CD4-positive, alpha-beta T cell (primary cell): ENCODE measurements around the gene CARD10. TPM values are rescaled to one million over a fixed set of nuclear protein-coding genes. Genes with fewer than 3 reads are reported as not detected.
"Not testable (repeated sequence)": the region's sequence is repeated elsewhere in the genome, so short reads cannot be mapped to it uniquely, and the experiment has no call there.

Source experiments
- ATAC-seq: fragments of 200-7000 bp; cut with Tn5 transposase; one replicate; pipeline ENCODE4 v1.10.0; 2022; ENCODE audit warnings: mild to moderate bottlenecking; ENCODE audit not compliant: poor library complexity
- CTCF ChIA-PET: fragments of 350-600 bp; sonication (Branson Sonifier 250); formaldehyde crosslinking; loops from one replicate; lab custom pipeline; 2021; ENCODE audit warnings: antibody characterized with exemption, inconsistent platforms; lab: Charles Lee
- POLR2A ChIA-PET: fragments of 350-600 bp; sonication (Branson Sonifier 250); formaldehyde crosslinking; loops from one replicate; lab custom pipeline; 2021; ENCODE audit warnings: antibody characterized with exemption, inconsistent platforms; lab: Charles Lee
- DNase-seq, 14 experiments: peaks; one replicate each; pipeline ENCODE4 v3.0.0-alpha.2; 2013 to 2020; ENCODE audit warnings: mixed read lengths in 2 of 14
- H3K27ac ChIP-seq, 2 donors: one replicate each; pipeline versions ENCODE4 v1.5.1 to v1.7.0; 2013; ENCODE audit warnings: low read length in 2 of 2, low read depth in 1 of 2, mild to moderate bottlenecking in 1 of 2
- H3K27me3 ChIP-seq, 2 experiments: 1 replicate in 1 of 2; 2 replicates in 1 of 2; pipeline versions ENCODE4 v1.6.1 to v1.7.0; 2013; ENCODE audit warnings: low read length in 2 of 2, control low read depth in 1 of 2, mild to moderate bottlenecking in 1 of 2, moderate library complexity in 1 of 2; ENCODE audit not compliant: insufficient read depth in 2 of 2, control insufficient read depth in 1 of 2
- H3K36me3 ChIP-seq: one replicate; pipeline ENCODE4 v1.6.1; 2013; ENCODE audit warnings: low read length, control low read depth; ENCODE audit not compliant: insufficient read depth
- H3K4me1 ChIP-seq: one replicate; pipeline ENCODE4 v1.6.1; 2013; ENCODE audit warnings: low read length, control low read depth; ENCODE audit not compliant: insufficient read depth
- H3K4me3 ChIP-seq: one replicate; pipeline ENCODE4 v1.5.1; 2013; ENCODE audit warnings: mild to moderate bottlenecking, low read length, moderate library complexity
- H3K9me3 ChIP-seq, 2 experiments: 1 replicate in 1 of 2; 2 replicates in 1 of 2; pipeline versions ENCODE4 v1.6.1 to v1.7.0; 2013; ENCODE audit warnings: low read length in 2 of 2, mild to moderate bottlenecking in 2 of 2, control low read depth in 1 of 2, moderate library complexity in 1 of 2; ENCODE audit not compliant: control insufficient read depth in 1 of 2, insufficient read depth in 1 of 2
- H3K27ac Mint-ChIP-seq: one replicate; pipeline ENCODE4 v1.8.0; 2020; ENCODE audit warnings: mixed read lengths
- H3K27me3 Mint-ChIP-seq: one replicate; pipeline ENCODE4 v1.8.0; 2021; ENCODE audit warnings: mixed read lengths
- H3K36me3 Mint-ChIP-seq: one replicate; pipeline ENCODE4 v1.8.0; 2021; ENCODE audit warnings: low read depth, mixed read lengths
- H3K4me1 Mint-ChIP-seq: one replicate; pipeline ENCODE4 v1.8.0; 2021; ENCODE audit warnings: low read depth, mixed read lengths
- H3K4me3 Mint-ChIP-seq: one replicate; pipeline ENCODE4 v1.8.0; 2020; ENCODE audit warnings: mild to moderate bottlenecking, mixed read lengths
- H3K9me3 Mint-ChIP-seq: one replicate; pipeline ENCODE4 v1.8.0; 2020; ENCODE audit warnings: mixed read lengths
- intact Hi-C, 2 experiments: fragments of 100-400 bp; cut with DNase I in 1 of 2; cut with micrococcal nuclease in 1 of 2; formaldehyde crosslinking; loops; one replicate each; pipeline versions ENCODE4 v1.15.1 to v1.9.0; 2023 to 2025; cut with DNase I, micrococcal nuclease
- total RNA-seq, 174 experiments: library from RNA in 2 of 174; stranded (reverse) in 2 of 174; gene quantifications; one replicate each; pipeline ENCODE4 v1.2.3 and lab custom pipeline; 2021 to 2026
- TF ChIP-seq, protein P1 (sequence below): fragments of 200-600 bp; IDR thresholded peaks from one replicate; pipeline ENCODE4 v1.8.0; 2022; ENCODE audit warnings: antibody characterized with exemption, mild to moderate bottlenecking

Gene CARD10
- total RNA-seq, 2 experiments from 2014 or later, result 0.20 to 0.63 TPM

DNA sequence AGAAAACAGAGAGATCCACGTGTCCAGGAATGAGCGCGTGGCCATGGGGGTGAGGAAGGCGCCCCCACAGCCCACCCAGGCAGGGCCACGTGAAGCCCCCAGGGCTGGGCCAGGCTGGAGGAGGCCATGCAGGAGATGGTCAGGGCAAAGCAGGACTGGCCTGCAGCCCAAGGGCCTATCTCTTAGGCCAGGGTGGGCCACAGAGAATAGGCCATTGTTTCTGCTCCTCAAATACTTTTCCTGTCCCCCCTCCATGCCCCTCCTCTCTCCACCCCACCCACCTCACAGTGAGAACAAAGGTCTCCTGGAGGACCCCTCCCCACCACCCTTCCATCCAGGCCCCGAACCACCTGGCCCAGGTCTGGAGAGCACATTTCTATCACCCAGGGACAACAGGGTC lies 32.8 kb upstream of the CARD10 start:
- Mint-ChIP-seq H3K9me3 (no peaks in the 10 kb centered on the region), H3K4me3 (no peak overlapping the region), H3K4me1 (peaks cover 5% of the 10 kb centered on the region), H3K27me3 (peaks cover 26% of the 10 kb centered on the region), H3K27ac (no peak overlapping the region), H3K36me3 (no peaks in the 10 kb centered on the region)
- Histone ChIP-seq H3K9me3 (no peaks in the 10 kb centered on the region), H3K27me3 (peaks cover 0 to 3% of the 10 kb centered on the region in 2 experiments), H3K4me1 (no peaks in the 10 kb centered on the region), H3K36me3 (no peaks in the 10 kb centered on the region), H3K4me3 (no peak overlapping the region), H3K27ac (no peak overlapping the region)
- DNase-seq, result no peak
- CTCF ChIA-PET, result no interaction called here
- TF ChIP-seq, protein P1, sequence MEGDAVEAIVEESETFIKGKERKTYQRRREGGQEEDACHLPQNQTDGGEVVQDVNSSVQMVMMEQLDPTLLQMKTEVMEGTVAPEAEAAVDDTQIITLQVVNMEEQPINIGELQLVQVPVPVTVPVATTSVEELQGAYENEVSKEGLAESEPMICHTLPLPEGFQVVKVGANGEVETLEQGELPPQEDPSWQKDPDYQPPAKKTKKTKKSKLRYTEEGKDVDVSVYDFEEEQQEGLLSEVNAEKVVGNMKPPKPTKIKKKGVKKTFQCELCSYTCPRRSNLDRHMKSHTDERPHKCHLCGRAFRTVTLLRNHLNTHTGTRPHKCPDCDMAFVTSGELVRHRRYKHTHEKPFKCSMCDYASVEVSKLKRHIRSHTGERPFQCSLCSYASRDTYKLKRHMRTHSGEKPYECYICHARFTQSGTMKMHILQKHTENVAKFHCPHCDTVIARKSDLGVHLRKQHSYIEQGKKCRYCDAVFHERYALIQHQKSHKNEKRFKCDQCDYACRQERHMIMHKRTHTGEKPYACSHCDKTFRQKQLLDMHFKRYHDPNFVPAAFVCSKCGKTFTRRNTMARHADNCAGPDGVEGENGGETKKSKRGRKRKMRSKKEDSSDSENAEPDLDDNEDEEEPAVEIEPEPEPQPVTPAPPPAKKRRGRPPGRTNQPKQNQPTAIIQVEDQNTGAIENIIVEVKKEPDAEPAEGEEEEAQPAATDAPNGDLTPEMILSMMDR, result no peak
- ATAC-seq, result no peak
- intact Hi-C loops, result no loop called here
- POLR2A ChIA-PET, result no interaction called here

DNA sequence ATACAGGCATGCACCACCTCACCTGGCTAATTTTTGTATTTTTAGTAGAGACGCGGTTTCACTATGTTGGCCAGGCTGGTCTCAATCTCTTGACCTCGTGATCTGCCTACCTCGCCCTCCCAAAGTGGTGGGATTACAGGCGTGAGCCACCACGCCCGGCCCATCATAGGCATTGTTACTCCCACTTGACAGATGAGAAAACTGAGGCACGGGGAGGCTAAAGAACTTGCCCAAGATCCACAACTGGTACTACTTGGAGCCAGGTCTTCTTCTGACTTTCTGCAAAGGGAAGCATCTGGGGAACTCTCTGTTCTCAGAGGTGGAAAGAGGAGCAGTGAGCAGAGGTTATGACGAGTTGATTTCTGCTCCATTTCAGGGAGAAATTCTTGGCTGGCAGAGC lies 31.7 kb upstream of the CARD10 start:
- POLR2A ChIA-PET, H3K4me3 Mint-ChIP-seq, H3K4me3 ChIP-seq, H3K4me1 ChIP-seq, intact Hi-C loops, CTCF ChIA-PET, DNase-seq, H3K27ac ChIP-seq, H3K4me1 Mint-ChIP-seq, ATAC-seq, H3K27ac Mint-ChIP-seq, H3K36me3 Mint-ChIP-seq, H3K27me3 ChIP-seq, H3K9me3 ChIP-seq, H3K9me3 Mint-ChIP-seq, H3K36me3 ChIP-seq: not testable (repeated sequence)
- peaks cover 18% of the 10 kb centered on the region for H3K27me3 Mint-ChIP-seq

GRCh38 chr22:37549704-37550059 lies 30.5 kb upstream of the CARD10 start:
- CTCF ChIA-PET, result interaction anchor here (0.6 to 1.2 kb wide), 3 partner anchors 11 to 17 kb away, joined by 3 to 4 read pairs (median 4); no protein-coding TSS in a partner anchor
- ATAC-seq (no peak), DNase-seq (no peak)
- intact Hi-C loops, result no loop called here
- Histone ChIP-seq H3K27me3 (no peaks in the 10 kb centered on the region), H3K36me3 (no peaks in the 10 kb centered on the region), H3K9me3 (no peaks in the 10 kb centered on the region), H3K27ac (no peak overlapping the region), H3K4me3 (no peak overlapping the region), H3K4me1 (peaks cover 17% of the 10 kb centered on the region)
- H3K4me3 Mint-ChIP-seq, result no peak overlapping the region
- TF ChIP-seq, protein P1, result no peak
- H3K36me3 Mint-ChIP-seq, result no peaks in the 10 kb centered on the region
- peaks cover 6% of the 10 kb centered on the region for H3K4me1 Mint-ChIP-seq
- H3K9me3 Mint-ChIP-seq, result no peaks in the 10 kb centered on the region
- peaks cover 21% of the 10 kb centered on the region for H3K27me3 Mint-ChIP-seq
- POLR2A ChIA-PET, result interaction anchor here (0.5 kb wide), 1 partner anchor 17 kb away, joined by 3 read pairs; no protein-coding TSS in a partner anchor
- no peak overlapping the region for H3K27ac Mint-ChIP-seq

DNA sequence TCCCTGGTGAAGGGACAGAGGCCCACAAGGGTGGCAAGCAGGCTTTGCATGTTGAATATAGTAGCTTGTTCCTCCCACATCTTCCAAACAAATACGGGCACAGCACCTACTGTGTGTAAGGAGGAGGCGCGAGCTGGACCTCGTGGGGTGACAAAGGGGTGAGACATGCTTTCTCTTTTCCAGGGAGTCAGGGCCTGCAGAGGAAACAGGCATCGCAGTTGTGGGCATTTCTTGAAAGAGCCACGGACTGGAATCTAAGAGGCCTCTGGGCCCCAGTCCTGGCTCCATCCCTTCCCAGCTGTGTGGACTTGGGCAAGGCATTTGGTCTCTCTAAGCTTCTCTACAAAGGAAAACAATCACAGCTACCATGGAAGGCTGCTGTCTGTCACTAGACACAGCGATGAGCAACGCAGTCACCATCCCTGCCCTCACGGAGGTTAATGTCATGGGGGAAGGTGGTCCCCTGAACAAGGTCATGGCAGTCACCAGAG lies 28.1 kb upstream of the CARD10 start:
- H3K36me3 ChIP-seq, result no peaks in the 10 kb centered on the region
- Mint-ChIP-seq H3K4me3 (no peak overlapping the region), H3K36me3 (no peaks in the 10 kb centered on the region), H3K27ac (no peak overlapping the region), H3K4me1 (peaks cover 6% of the 10 kb centered on the region), H3K9me3 (no peaks in the 10 kb centered on the region), H3K27me3 (peaks cover 15% of the 10 kb centered on the region)
- ATAC-seq (no peak), DNase-seq (no peak)
- ChIA-PET POLR2A (no interaction called here), CTCF (interaction anchor here (3.9 kb wide), 1 partner anchor 19 kb away, joined by 26 read pairs; no protein-coding TSS in a partner anchor)
- no peak overlapping the region for H3K4me3 ChIP-seq
- intact Hi-C loops, result no loop called here
- TF ChIP-seq, protein P1, result no peak
- no peaks in the 10 kb centered on the region for H3K9me3 ChIP-seq
- no peak overlapping the region for H3K27ac ChIP-seq
- H3K27me3 ChIP-seq, result no peaks in the 10 kb centered on the region
- peaks cover 20% of the 10 kb centered on the region for H3K4me1 ChIP-seq
